Effector memory CD4-positive, alpha-beta T cell (primary cell): Measurements from ENCODE around the gene SFXN2.

Experiments
- DNase-seq, 3 donors: peaks; one replicate each; pipeline ENCODE4 v3.0.0-alpha.2; 2020
- H3K27ac ChIP-seq: 2 replicates; pipeline ENCODE4 v1.7.0; 2013; ENCODE audit warnings: mild to moderate bottlenecking, low read length, moderate library complexity; ENCODE audit not compliant: insufficient read depth, poor library complexity, severe bottlenecking
- H3K27me3 ChIP-seq: replicated peaks from 2 replicates; pipeline ENCODE4 v1.7.0; 2013; ENCODE audit warnings: mild to moderate bottlenecking, low read length; ENCODE audit not compliant: insufficient read depth, control insufficient read depth, poor library complexity, severe bottlenecking
- H3K36me3 ChIP-seq: 2 replicates; pipeline ENCODE4 v1.7.0; 2013; ENCODE audit warnings: mild to moderate bottlenecking, low read length, moderate library complexity; ENCODE audit not compliant: control insufficient read depth, insufficient read depth
- H3K4me1 ChIP-seq: 2 replicates; pipeline ENCODE4 v1.7.0; 2013; ENCODE audit warnings: low read length, mild to moderate bottlenecking; ENCODE audit not compliant: control insufficient read depth, insufficient read depth, poor library complexity, severe bottlenecking
- H3K4me3 ChIP-seq: 2 replicates; pipeline ENCODE4 v1.7.0; 2013; ENCODE audit warnings: low read length, low read depth, mild to moderate bottlenecking; ENCODE audit not compliant: insufficient read depth, poor library complexity, severe bottlenecking
- H3K9me3 ChIP-seq: 2 replicates; pipeline ENCODE4 v1.7.0; 2013; ENCODE audit warnings: mild to moderate bottlenecking, low read length, moderate library complexity; ENCODE audit not compliant: control insufficient read depth

The SFXN2 gene

DNA sequence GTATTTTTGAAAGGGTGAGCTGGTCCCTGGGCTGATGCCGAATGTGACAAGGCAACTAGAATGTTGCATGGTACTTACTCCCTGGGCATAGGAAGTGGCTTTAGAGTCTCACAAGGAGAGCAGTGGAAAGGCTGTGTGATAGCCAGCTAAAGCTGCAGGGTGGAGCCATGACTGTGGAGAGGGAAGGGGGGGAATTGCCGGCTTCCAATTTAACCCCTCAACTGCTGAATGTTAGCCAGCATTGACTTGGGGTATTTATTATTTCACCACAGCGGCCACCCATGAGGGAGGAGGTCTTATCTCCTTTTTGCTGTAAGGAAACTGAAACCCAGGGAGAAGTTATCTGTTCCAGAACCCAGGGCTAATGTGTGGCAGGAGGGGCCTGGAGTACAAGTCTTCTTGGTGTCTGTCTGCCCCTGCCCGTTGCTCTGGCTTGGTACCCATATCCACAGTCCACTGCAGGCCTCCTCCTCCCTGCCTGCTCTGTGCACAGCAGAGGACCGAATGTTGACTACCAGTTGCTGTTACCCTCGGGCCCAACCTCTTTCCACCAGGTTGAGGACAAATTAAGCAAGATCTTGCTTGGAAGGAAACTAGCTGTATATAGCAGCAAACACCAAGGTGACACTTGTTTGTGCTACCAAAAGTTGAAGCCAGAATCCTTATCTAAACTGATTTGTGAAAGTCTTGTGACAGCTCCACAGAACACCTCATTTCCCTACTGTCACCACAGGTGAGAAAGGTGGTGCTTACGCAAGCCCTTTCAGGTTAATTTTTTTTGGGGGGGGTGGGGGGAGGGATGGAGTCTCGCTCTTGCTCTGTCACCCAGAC lies 66.9 kb downstream of the SFXN2 start:
- no peaks in the 10 kb centered on the region for H3K4me1 ChIP-seq
- no peaks in the 10 kb centered on the region for H3K27me3 ChIP-seq
- no peak overlapping the region for H3K27ac ChIP-seq
- no peaks in the 10 kb centered on the region for H3K9me3 ChIP-seq
- DNase-seq = no peak
- no peak overlapping the region for H3K4me3 ChIP-seq
- H3K36me3 ChIP-seq = peaks cover 9% of the 10 kb centered on the region

DNA sequence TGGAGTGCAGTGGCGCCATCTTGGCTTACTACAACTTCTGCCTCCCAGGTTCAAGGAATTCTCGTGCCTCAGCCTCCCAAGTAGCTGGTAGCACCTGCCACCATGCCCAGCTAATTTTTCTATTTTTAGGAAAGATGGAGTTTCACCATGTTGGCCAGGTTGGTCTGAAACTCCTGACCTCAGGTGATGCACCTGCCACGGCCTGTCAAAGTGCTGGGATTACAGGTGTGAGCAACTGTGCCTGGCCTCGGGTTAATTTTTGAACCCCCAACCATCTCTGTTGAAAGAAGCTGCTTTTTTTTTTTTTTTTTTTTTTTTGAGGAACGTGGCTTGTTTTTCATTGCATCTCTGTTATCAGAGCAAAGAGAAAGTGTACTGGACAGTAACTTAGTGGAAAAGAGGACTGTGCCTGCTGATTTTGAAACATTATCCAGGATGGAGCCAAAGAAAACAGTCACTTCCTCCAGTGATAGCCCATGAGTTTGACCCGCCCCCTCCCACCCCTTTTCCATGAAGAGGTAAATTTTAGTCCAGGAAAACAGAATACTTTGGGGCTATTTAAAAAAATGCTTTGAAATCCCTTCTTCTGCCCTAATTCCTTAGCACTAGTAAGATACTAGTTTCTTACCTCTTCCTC lies 67.6 kb downstream of the SFXN2 start:
- no peak for DNase-seq
- H3K9me3 ChIP-seq = no peaks in the 10 kb centered on the region
- H3K4me1 ChIP-seq = no peaks in the 10 kb centered on the region
- H3K36me3 ChIP-seq = peaks cover 9% of the 10 kb centered on the region
- H3K4me3 ChIP-seq = no peak overlapping the region
- no peaks in the 10 kb centered on the region for H3K27me3 ChIP-seq
- H3K27ac ChIP-seq = no peak overlapping the region

DNA sequence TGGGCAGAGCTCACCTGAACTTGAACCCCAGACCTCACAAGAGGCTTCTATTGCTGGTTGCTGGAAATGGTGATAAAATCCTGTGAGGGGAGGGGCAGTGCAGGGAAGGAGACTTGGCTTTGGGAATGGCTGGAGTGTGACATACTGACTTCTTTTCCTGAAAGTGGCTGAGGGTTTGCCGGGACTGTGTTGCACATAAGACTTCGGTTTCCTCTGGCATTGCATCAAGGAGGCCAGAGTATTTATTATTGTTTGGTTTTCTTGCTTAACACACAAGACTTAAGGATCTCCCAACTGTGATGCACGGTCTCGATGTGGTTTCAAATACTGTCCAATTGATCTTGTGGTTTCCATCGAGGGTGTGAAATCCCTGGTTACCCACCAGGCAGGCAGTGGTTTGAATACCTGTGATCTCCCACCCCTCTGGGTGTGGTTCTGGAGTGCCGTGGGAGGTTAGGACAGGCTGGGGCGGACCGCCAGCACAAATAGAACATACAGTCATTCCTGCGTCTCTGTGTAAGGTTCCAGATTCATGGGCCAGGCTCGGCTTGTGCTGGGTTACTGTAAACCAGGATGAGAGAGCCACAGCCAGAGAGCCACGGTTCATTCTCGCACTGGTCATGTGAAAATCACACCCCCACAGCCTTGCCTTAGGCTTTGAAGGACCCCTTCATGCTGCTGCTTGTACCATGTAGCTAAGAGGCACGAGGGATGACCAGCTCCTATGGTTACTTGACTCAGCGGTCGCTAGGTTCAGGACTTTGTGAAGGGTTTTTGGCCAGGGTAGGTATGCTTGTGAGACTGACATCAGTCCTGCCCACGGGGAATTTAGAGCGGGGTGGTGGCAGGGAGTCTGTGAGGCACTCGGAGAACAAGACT lies 68.5 kb downstream of the SFXN2 start:
- no peak overlapping the region for H3K27ac ChIP-seq
- DNase-seq = no peak
- no peak overlapping the region for H3K4me3 ChIP-seq
- H3K9me3 ChIP-seq = no peaks in the 10 kb centered on the region
- H3K27me3 ChIP-seq = no peaks in the 10 kb centered on the region
- no peaks in the 10 kb centered on the region for H3K4me1 ChIP-seq
- H3K36me3 ChIP-seq = peaks cover 9% of the 10 kb centered on the region

DNA sequence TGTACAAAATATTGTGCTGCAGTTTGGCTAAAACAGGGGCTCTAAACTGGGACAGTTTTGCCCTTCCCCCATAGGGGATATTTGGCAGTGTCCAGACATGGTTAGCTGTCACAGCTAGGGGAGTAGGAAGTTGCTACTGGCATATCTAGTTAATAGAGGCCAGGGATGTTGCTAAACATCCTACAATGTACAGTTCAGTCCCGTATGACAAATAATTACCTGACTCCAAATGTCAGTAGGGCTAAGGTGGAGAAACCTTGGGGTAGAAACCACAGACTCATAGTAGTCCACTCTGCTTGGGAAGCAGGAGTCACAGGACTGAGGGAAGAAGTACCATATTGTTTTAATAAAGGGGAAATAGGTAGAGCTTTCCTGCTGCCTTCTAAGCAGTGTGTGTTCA lies 69.1 kb downstream of the SFXN2 start:
- DNase-seq = no peak
- Histone ChIP-seq H3K27ac (no peak overlapping the region), H3K4me1 (no peaks in the 10 kb centered on the region), H3K9me3 (no peaks in the 10 kb centered on the region), H3K36me3 (peaks cover 9% of the 10 kb centered on the region), H3K4me3 (no peak overlapping the region), H3K27me3 (no peaks in the 10 kb centered on the region)

DNA sequence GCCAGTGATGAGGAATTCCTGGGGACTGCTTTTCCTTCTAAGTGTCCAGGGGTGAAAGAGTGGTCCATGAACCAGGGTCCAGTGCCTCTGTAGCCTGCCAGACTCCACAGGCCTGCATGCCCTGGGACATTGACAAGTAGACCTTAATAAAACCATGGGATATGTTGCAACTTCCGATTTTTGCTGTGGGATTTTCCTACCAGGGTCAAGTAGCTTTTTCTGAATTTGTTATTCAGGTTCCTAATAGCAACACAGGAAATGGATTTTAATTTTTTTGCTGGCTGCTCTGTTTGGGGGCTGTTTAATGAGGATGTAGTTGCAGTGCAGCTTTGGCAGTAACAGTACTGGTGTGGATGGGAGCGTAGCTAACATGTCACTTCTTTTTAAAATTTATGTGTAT lies 71.4 kb downstream of the SFXN2 start:
- H3K4me3 ChIP-seq = no peak overlapping the region
- no peak overlapping the region for H3K27ac ChIP-seq
- no peaks in the 10 kb centered on the region for H3K4me1 ChIP-seq
- no peaks in the 10 kb centered on the region for H3K27me3 ChIP-seq
- DNase-seq = no peak
- H3K9me3 ChIP-seq = no peaks in the 10 kb centered on the region
- peaks cover 6% of the 10 kb centered on the region for H3K36me3 ChIP-seq

- H3K27ac ChIP-seq = no peak overlapping the region
- no peak overlapping the region for H3K4me3 ChIP-seq
- no peak for DNase-seq
- H3K36me3 ChIP-seq = peaks cover 3% of the 10 kb centered on the region
- no peaks in the 10 kb centered on the region for H3K27me3 ChIP-seq
- H3K4me1 ChIP-seq = peaks cover 11% of the 10 kb centered on the region
- no peaks in the 10 kb centered on the region for H3K9me3 ChIP-seq
These were observed 77.4 kb downstream of the SFXN2 start for GRCh38 chr10:102791754-102792395.
